Caco-2 (cell line): ENCODE results near the gene STXBP3. TPM values are rescaled to one million over a fixed set of nuclear protein-coding genes. Genes with fewer than 3 reads are reported as not detected.

Experiments
- BruUV-seq: library from RNA; stranded (reverse); fragments of 400-500 nt; replicated peaks from 2 replicates; lab custom pipeline; 2021; lab: Mats Ljungman, UMichigan
- CTCF ChIA-PET: fragments of 300-600 bp; sonication (Branson Sonifier 250); formaldehyde crosslinking; loops from one replicate; lab custom pipeline; 2022; ENCODE audit warnings: antibody characterized with exemption; lab: Charles Lee
- POLR2A ChIA-PET: fragments of 300-600 bp; sonication (Branson Sonifier 250); formaldehyde crosslinking; loops from one replicate; lab custom pipeline; 2022; ENCODE audit warnings: antibody characterized with exemption; lab: Charles Lee
- DNase-seq, 2 experiments: peaks; one replicate each; pipeline versions ENCODE4 v3.0.0 to v3.0.0-alpha.2; 2020 to 2022
- H3K27me3 ChIP-seq: replicated peaks from 2 replicates; pipeline ENCODE4 v1.6.0; 2011; ENCODE audit warnings: low read length; ENCODE audit not compliant: control insufficient read depth, insufficient read depth
- H3K36me3 ChIP-seq: 2 replicates; pipeline ENCODE4 v1.5.1; 2011; ENCODE audit warnings: low read length; ENCODE audit not compliant: control insufficient read depth, insufficient read depth
- H3K4me1 ChIP-seq: fragments of 250-450 bp; sonication (Bioruptor Pico); 2 replicates; pipeline ENCODE4 v1.5.1; 2020; ENCODE audit warnings: mild to moderate bottlenecking
- H3K4me3 ChIP-seq: 2 replicates; pipeline ENCODE4 v1.5.1; 2011; ENCODE audit warnings: low read depth, mild to moderate bottlenecking, control low read depth, low read length
- H3K9me3 ChIP-seq: fragments of 250-450 bp; sonication (Bioruptor Pico); 2 replicates; pipeline ENCODE4 v1.5.1; 2020; ENCODE audit warnings: mild to moderate bottlenecking, moderate library complexity
- H3K27ac Mint-ChIP-seq: one replicate; pipeline ENCODE4 v1.8.0; 2022; ENCODE audit warnings: mixed read lengths; ENCODE audit not compliant: unreplicated experiment
- H3K27me3 Mint-ChIP-seq: one replicate; pipeline ENCODE4 v1.8.0; 2022; ENCODE audit warnings: mixed read lengths; ENCODE audit not compliant: insufficient read depth, unreplicated experiment
- H3K36me3 Mint-ChIP-seq: one replicate; pipeline ENCODE4 v1.8.0; 2022; ENCODE audit warnings: mild to moderate bottlenecking, mixed read lengths; ENCODE audit not compliant: insufficient read depth, unreplicated experiment
- H3K4me1 Mint-ChIP-seq: one replicate; pipeline ENCODE4 v1.8.0; 2022; ENCODE audit warnings: low read depth, mixed read lengths; ENCODE audit not compliant: unreplicated experiment
- H3K4me3 Mint-ChIP-seq: one replicate; pipeline ENCODE4 v1.8.0; 2022; ENCODE audit warnings: mild to moderate bottlenecking, moderate library complexity, mixed read lengths; ENCODE audit not compliant: unreplicated experiment
- H3K9me3 Mint-ChIP-seq: one replicate; pipeline ENCODE4 v1.8.0; 2022; ENCODE audit warnings: mixed read lengths; ENCODE audit not compliant: unreplicated experiment
- CTCF ChIP-seq, 2 experiments: fragments of 200-600 bp in 1 of 2; IDR thresholded peaks; 1 replicate in 1 of 2; 2 replicates in 1 of 2; pipeline versions ENCODE4 v1.5.1 to v1.8.0; 2011 to 2022; ENCODE audit warnings: antibody characterized with exemption in 1 of 2, control low read depth in 1 of 2, inconsistent platforms in 1 of 2, low read depth in 1 of 2, low read length in 1 of 2, mild to moderate bottlenecking in 1 of 2, moderate library complexity in 1 of 2; ENCODE audit not compliant: insufficient read depth in 1 of 2, severe bottlenecking in 1 of 2, unreplicated experiment in 1 of 2
- intact Hi-C: fragments of 100-400 bp; cut with micrococcal nuclease; formaldehyde crosslinking; loops from one replicate; pipeline ENCODE4 v1.10.0; 2022; ENCODE audit not compliant: unreplicated experiment
- total RNA-seq: library from RNA; stranded (reverse); gene quantifications from 2 replicates; pipeline ENCODE4 v1.2.3, GENCODE V29; 2022

Gene STXBP3
- total RNA-seq, 1 experiment from 2014 or later = 34.3 TPM

DNA sequence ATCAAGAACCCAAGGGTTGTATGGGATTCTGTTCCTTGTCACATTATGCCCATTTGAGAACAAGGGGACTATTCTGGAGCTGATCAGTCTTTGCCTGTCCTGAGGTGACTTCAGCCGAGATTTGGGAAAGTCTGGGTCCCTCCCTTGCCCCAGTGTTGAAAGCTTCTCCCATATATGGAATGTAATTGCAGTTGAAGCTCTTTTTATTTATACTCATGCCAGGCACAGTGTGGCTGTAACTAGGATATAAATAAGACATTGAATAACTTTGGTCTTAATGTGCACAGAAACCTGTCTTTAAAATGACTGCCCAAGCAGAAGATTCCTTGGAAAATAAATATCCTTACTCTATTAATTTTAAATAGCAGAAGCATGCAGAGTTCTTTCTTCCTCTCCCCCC, 95.2 kb downstream of the STXBP3 start:
- H3K27me3 Mint-ChIP-seq = peaks cover 2% of the 10 kb centered on the region
- no peak for DNase-seq
- Histone ChIP-seq H3K36me3 (no peaks in the 10 kb centered on the region), H3K4me1 (no peaks in the 10 kb centered on the region), H3K4me3 (no peak overlapping the region), H3K9me3 (no peaks in the 10 kb centered on the region), H3K27me3 (no peaks in the 10 kb centered on the region)
- no peaks in the 10 kb centered on the region for H3K9me3 Mint-ChIP-seq
- no peak overlapping the region for H3K4me3 Mint-ChIP-seq
- ChIA-PET CTCF (no interaction called here), POLR2A (no interaction called here)
- no peak for TF ChIP-seq CTCF (IDR thresholded peaks at IDR 0.05; ENCODE audit: insufficient read depth in 1 of 2, low read depth in 1 of 2, low read length in 1 of 2, severe bottlenecking in 1 of 2, unreplicated experiment in 1 of 2)
- H3K36me3 Mint-ChIP-seq = peaks cover 5% of the 10 kb centered on the region
- BruUV-seq = no TSS peak
- no peaks in the 10 kb centered on the region for H3K4me1 Mint-ChIP-seq
- H3K27ac Mint-ChIP-seq = no peak overlapping the region
- intact Hi-C loops = no loop called here

DNA sequence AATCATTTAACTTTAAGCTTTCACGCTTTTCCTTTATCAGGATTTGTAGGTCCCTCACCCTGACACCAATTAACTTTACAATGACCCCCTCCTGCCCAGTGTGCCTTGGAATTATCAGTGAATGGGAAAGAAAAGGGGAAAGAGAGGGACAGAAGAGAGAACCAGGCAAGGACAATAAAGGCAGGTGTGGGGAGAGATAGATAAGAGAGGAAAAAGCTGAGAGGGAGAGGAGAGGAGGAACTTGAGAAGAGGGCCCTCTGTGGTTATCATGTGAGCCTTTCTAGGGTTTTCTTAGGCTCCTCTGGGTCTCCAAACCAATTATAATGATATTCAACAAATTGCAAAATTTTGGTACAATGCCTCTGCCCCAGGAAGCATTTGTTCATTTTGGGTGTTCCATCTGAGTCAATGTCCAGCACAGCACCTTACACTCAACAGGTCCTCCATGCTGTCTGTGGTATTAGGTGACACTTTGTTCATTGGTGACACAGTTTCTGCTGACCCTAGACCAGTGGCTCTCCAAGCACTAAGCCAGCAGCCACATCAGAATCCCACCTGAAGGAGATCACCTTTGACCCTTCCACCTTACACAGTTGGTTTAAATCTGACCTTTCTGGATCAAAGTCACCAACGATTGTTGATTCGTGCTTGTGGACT, 96.2 kb downstream of the STXBP3 start:
- DNase-seq = no peak
- no peaks in the 10 kb centered on the region for H3K36me3 ChIP-seq
- Mint-ChIP-seq H3K36me3 (peaks cover 5% of the 10 kb centered on the region), H3K4me3 (no peak overlapping the region), H3K27me3 (peaks cover 2% of the 10 kb centered on the region), H3K9me3 (no peaks in the 10 kb centered on the region), H3K4me1 (no peaks in the 10 kb centered on the region), H3K27ac (no peak overlapping the region)
- ChIA-PET POLR2A (no interaction called here), CTCF (no interaction called here)
- no peak for TF ChIP-seq CTCF (IDR thresholded peaks at IDR 0.05; ENCODE audit: insufficient read depth in 1 of 2, low read depth in 1 of 2, low read length in 1 of 2, severe bottlenecking in 1 of 2, unreplicated experiment in 1 of 2)
- intact Hi-C loops = no loop called here
- H3K27me3 ChIP-seq = no peaks in the 10 kb centered on the region
- no peaks in the 10 kb centered on the region for H3K9me3 ChIP-seq
- BruUV-seq = no TSS peak
- H3K4me3 ChIP-seq = no peak overlapping the region
- no peaks in the 10 kb centered on the region for H3K4me1 ChIP-seq

DNA sequence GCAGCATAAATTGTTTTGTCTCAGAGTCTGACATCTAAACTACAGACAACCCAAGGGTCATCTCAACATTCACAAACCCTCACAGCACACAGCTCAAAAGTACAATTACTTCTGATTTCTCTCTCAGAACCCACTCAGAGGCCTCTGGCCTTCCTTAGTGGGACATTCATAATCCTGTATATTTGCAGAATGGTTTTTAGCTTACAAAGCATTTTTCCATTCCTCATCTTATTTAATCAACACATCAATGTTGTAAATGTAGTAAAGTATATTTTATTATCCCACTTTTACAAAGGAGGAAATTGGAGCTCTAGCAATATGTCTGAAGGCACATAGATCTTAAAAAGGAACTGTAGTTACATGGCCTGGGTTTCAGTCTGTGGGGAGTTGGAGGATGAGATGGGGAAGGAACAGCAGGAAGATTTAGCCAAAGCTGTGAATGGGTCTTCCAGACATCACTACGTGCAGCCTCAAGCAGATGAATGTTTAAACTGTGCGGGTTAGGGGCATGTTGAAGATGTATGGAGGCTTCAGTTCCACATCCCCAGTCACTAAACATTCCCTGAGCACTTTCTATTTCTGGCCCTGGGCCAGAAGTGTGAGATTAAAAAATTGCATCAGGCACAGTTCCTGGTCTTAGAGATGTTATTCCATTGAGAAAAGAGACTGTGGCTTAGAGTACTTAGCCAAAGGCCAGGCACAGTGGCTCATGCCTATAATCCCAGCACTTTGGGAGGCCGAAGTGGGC, 97.1 kb downstream of the STXBP3 start:
- no peak for DNase-seq
- Mint-ChIP-seq H3K27me3 (peaks cover 2% of the 10 kb centered on the region), H3K9me3 (no peaks in the 10 kb centered on the region), H3K36me3 (peaks cover 5% of the 10 kb centered on the region), H3K4me1 (no peaks in the 10 kb centered on the region), H3K27ac (no peak overlapping the region), H3K4me3 (no peak overlapping the region)
- Histone ChIP-seq H3K27me3 (no peaks in the 10 kb centered on the region), H3K36me3 (no peaks in the 10 kb centered on the region), H3K9me3 (no peaks in the 10 kb centered on the region), H3K4me3 (no peak overlapping the region), H3K4me1 (no peaks in the 10 kb centered on the region)
- no peak for TF ChIP-seq CTCF (IDR thresholded peaks at IDR 0.05; ENCODE audit: insufficient read depth in 1 of 2, low read depth in 1 of 2, low read length in 1 of 2, severe bottlenecking in 1 of 2, unreplicated experiment in 1 of 2)
- ChIA-PET POLR2A (no interaction called here), CTCF (no interaction called here)
- intact Hi-C loops = no loop called here
- no TSS peak for BruUV-seq
